SK-N-DZ (cell line): ENCODE measurements around the gene KLHL29.

Experiments
- DNase-seq: peaks from one replicate; pipeline ENCODE4 v3.0.0-alpha.2; 2015; ENCODE audit warnings: low spot score

Gene KLHL29

DNA sequence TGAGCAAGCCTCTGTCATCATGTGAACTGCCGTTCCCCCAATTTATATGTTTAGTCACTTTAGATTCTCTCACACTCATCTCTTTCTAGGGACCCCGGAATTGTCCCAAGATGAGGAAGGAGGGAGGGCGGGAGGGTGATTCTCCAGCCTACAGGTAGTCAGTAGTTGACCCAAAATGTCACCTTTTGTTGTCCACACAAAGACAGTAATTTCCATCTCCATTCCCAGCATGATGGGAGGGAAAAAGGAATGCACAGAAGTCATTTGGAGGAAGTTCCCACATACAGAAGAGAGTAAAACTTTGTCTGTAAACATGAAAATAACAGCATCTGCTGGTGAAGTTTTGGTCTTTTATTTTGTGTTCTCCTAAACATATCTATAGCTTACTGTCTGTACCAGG, 222.9 kb downstream of the KLHL29 start:
- DNase-seq: no peak

DNA sequence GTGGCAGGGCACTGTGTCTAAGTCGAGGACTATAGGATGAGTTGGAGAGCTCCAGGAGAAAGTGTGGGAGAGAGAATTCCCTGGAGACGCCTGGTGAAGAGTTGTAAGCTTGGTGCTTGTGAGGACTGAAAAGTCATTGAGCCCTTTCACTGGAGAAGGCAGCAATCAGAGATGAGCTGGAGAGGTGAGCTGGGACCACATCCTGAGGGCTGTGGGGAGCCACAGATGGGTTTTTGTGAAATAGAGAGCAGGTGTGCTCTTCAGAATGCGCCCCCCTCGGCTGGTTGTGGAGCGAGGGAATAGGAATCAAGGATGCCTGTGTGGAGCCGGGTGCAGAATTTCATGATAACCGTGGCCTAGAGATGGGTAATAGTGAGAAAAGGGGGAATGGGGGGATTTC, 224.3 kb downstream of the KLHL29 start:
- no peak for DNase-seq

DNA sequence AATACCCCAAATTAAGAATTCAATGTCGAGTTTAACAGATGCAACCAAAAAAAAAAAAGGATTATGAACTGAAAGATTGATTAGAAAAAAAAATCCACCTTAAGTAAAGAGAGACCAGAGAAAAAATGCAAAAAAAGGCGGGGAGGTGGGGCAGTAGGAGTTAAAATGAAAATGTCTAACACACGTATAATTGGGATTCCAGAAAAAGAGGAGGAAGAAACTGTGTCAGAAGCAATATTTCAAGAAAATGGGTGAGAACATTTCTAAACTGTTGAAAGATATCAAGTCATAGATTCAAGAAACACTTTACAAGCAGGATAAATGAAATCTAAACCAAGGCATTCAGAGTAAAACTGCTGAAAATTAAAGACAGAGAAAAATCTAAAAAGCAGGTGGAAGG, 226.9 kb downstream of the KLHL29 start:
- DNase-seq: no peak

DNA sequence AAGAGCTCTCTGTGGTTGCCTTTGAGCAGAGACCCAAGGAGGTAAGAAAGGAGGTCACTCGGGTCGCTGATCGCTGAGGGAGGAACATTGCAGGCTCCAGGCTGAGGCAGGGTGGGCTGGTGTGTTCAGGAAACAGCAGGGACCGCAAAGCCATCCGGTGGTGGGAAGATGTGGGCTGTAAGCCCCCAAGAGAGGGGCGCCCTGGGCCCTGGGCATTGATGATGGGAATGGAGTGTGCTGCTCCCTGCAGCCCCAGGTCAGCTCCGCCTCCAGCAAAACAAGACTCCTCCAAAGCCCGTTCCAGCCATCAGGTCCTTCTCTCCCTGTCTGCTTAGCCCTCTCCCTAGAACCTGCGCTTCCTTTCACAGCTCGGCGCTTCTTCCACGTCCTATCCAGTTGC, 229.7 kb downstream of the KLHL29 start:
- DNase-seq: no peak

DNA sequence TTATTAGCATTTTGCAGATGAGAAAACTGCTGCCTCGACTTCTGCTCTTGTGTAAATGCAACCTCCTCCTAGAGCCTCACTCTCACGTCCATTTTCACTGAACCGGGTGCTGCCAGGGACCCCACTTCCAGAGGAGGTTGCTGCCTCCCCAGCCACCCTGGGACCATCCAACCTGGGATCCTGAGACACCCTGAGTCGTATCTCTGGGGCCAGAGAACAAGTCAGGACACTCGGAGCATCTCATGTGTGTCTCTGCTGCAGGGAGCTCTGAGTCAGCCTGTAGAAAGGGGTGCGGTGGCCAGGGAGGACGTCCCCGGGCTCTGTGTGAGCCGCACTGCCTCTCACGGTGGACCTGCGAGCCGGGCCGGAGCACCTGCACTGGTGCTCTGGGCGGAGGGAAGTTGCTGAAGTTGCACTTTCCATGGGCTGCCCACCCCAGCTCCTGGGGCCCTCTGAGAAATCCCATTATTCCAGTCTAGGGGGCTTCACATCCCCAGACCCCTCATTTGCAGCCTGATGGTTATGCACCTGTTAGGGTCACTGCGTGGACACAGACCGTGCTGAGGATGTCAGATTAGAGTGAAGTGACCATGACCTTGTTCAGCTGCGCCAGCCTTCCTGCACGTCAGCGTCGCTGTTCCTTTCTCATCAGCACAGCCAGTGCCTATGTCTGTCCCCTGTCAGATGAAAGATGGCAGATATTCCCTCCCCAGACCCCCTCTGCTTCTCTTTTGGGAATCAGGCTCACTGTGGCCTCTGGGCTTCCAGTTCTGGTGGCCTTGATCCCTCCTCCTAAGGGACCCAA, 230.4 kb downstream of the KLHL29 start:
- DNase-seq: no peak

DNA sequence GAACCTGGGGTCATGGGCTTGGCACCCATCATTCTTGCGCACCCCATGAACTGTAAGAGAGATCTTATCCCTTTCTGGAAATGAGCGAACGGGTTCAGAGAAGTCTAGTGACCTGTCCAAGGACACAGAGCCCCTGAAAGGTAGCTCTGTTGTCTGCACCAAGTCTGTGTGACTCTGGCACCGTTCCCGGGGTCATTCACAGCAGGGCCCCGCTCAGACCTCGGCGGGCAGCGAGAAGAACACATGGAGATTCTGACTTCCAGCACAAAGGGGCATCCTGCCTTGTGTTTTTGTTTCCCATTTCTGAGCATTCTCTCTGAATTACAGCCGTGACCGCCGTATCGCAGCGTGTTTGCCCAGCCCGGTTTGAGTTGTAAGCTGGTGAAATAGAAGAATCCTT, 231.7 kb downstream of the KLHL29 start:
- no peak for DNase-seq

DNA sequence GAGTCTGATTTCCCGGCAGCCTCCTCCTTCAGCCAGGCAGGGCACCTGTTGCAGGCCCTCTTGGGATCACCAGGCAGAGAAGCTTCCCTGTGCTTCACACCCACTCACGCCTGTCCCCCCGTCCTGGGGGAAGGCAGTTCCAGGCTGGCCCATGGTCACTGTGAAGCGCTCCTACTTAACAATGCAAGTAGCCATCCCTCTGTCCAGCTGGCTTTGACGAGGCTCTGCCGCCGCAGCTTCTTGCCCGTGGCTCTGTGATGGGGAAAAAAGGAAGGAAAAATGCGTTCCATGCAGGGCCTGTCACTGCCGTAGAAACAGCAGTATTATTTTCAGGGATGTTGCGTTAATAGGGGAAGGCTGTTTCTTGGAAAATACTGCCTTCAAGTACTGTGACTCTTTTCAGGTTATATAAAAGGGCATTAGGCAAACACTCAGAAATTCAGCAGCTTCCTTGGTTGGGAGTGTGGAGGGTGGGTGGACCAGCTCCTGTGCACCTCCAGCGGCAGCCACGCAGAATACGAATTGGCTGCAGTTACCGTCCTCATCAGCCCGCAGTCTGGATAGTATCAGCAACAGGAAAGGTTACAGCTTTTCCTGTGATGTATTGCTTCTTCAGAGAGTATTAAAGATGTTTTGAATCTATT, 232.3 kb downstream of the KLHL29 start:
- no peak for DNase-seq

DNA sequence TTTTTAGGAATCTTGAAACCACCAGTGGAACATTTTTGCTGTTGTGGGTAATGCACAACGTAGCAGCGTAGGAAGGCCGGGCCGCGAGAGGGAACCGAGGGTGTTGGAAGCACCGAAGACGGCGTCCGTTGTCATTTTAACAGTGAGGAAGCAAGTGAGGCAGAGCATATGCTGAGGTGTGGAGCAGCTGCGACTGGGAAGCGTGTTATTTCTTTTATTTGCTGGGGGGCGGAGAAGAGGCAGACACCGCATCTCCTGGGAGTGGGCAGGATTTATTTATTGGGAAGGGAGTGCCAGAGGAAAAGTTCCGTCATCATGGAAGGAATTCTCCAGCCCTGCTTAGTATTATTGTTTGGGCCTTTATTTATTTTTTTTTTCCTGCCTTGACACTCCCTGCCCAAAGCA, 232.8 kb downstream of the KLHL29 start:
- DNase-seq: no peak

DNA sequence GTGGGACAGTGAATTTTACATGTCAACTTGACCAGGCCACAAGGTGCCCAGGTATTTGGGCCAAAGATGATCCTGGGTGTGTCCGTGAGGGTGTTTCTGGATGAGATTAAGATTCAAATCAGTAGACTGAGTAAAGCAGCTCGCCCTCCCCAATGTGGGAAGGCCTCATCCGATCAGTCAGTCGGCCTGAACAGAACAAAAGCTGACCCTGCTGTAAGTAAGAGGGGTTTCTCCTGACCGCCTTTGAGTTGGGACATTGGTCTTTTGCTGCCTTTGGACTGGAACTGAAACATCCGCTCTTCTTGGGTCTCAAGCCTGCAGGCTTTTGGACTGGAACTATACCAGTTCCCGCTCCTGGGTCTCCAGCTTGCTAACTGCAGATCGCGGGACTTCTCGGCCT, 233.3 kb downstream of the KLHL29 start:
- DNase-seq: no peak

DNA sequence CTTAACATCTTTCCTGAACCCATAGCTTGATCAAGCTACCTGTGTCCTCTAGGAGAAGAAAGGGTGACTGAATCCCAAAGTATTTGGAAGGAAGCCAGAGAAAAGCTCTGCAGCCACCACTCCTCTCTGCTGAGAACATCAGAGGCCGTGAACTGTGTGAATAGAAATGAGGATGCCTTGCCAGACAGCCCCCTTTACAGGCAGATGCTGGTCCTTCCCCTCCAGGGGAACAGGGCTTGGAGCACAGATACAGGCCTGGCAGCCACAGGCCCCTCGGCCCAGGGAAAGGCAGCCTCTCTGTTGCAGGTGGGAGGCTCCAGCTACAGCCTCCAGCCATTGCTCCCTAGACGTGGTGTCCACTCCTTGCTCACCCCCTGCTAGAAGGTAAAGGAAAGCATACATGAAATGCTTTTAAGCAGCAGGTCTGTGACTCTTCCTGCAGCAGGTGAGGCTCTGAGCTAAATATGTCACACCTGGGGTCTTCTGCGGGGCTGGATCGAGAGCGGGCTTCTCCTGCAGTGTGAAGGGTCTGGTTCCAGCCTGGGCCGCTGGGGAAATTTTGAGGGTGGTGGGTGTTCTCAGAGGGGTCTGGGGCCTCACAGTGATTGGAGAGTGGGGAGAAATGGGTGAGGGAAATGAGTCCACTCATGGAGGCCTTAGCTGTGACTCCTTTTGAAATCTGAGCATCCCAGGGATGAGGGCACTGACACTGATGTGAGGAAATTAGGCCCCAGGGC, 234.0 kb downstream of the KLHL29 start:
- DNase-seq: no peak

DNA sequence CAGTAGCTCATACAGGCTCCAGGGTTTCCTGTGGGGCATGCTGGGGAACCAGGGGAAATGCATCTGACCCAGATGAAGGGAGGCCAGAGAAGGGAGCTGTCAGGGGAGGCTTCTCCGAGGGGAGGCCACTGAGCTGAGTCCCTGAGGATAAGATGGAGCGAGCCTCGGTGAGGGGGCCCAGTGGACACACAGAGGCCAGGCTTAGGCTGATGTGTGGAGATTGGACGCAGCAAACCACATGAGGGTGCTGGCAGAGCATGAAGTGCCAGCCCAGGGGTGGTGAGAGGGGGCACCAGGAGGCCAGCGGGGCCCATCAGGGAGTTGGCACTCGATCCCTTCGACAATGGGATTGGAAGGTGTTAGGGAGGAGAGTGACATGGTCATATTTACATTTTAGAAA, 235.0 kb downstream of the KLHL29 start:
- DNase-seq: no peak

DNA sequence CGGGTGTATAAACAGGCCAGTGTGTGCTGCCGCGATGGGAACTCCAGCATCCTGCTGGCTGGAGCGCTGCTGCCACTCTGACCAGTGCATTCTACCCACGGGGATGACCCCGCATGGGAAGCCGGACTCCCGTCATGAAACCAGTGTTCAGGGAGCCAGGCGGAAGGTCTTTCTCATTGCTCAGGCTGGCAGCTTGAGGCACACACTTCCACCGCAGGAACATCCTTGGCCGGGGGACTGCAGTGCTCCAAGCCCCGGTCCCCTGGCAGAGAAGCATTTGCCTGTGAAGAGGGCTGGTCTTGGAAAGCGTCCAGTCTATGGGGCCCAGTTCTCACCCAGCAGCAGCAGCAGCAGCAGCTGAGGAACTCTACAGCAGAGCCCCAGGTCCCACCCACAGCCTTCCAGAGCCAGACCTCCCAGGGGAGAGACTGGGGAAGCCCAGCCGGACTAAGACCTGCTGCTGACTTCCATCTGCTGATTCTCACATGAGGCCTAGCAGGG, 235.9 kb downstream of the KLHL29 start:
- peak; percentile 79 for DNase-seq

DNA sequence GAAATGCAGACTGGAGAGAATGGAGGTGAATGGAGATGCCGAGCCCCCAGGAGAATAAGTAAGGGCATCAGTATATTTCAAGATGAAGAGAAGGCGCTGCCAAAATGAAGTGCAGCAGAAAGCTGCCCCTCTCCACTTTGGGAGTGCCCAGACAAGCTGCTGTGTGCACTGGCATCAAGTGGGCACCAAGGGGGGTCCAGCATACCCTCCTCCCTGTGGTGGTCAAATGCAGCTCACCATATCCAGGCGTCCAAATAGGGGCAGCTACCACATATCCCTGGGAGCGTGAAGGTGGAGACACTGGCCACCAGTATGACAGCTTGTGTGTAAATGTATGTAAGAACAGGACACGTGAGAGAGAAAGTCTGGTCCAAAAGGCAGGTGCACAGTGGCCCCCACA, 236.6 kb downstream of the KLHL29 start:
- DNase-seq: no peak

DNA sequence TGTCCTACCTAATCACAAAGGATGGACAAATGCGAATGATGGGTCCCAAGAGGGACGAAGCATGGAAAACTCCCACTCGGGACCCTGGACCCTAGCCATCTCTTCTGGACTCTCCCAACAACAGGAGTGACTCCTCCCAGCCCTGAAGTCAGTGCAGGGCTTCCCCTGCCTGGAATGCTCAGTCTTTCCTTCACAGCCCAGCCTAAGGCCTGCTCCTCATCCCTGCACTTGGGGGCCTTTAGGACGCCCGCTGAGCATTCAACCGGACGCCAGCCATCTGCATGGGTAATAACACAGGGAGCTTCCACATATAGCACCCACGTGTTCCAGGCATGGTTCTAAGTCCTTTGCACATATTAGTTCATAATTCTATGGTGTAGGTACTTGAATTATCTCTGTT, 237.5 kb downstream of the KLHL29 start:
- no peak for DNase-seq

DNA sequence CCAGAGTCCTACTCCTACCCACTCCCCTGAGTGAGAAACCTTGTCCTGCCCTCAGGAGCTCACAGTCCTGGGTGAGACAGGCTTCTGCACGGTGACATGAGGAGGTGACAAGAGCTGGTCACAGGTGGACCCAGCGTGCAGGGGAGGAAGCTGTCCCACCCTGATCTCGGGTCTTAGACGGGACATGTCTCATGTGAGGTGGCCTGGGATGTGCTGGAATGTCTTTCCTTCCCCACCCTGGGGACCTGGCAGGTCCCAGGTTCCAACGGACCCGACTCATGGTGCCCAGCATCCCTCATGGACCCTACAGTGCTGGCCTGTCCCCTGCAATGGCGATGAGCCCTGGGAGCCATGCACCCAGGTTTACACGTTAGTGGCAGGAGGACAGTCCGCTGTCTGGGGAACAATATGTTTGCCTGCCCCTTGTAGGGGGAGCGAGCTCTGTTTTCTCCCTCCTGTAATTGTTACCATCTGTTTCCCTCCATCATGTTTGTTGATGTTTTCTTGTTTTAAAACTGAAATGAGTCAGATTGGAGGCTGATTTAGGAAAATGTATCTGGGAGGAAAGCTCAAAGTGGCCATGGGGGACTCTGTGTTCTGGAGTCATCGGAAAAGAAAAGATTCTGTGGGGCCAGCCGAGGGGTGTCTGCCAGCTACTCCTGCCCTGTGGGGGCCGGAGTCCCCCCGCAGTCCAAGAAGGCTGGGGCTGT, 238.1 kb downstream of the KLHL29 start:
- no peak for DNase-seq

DNA sequence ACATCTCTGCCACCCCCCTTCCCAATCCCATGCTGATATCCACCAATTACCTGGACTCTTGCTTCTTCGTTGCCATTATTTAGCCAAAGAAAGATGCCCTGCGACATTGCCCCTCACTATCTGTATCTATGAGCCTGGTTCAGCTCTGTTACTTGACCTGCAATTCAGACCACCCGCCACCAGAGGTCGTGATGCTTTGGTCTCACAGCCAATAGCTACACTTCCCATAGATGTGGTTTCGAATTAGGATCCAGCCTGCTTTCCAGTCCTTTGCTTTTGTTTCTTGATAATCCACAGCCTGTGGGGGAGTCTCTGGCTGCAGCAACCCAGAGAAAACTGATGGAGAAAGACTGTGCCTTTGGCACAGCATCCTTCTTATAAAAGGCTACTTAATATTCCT, 239.4 kb downstream of the KLHL29 start:
- DNase-seq: no peak

DNA sequence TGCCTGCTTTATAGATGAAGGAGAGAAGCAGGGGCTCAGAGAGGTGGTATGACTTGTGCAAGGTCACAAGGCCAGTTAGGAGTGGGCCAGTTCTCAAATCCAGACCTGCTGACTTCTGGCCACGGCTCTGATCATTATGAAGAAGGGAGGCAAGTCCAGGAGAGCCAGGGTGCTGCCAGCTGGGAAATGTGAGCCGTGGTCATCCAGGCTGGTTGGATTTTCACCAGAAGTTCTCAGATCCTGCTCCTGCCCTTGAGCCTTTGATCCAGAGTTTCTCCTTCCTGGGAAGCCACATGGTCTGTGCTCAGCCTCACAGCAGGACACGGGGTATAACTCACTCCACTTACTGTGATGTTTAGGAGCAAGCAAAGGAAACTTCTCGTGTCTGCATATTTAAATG, 239.9 kb downstream of the KLHL29 start:
- no peak for DNase-seq

DNA sequence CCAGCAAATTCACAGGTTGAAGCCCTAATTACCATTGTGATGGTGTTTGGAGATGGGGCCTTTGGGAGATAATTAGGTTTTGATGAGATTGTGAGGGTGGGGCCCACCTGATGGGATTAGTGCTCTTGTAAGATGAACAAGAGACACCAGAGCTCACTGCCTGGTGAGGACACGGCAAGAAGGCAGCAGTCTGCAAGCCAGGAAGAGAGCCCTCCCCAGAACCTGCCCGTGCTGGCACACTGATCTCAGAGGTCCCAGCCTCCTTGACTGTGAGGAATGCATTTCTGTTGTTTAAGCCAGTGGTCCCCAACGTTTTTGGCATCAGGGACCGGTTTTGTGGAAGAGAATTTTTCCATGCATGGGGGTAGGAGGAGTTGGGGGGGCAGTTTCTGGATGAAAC, 240.7 kb downstream of the KLHL29 start:
- DNase-seq: no peak

DNA sequence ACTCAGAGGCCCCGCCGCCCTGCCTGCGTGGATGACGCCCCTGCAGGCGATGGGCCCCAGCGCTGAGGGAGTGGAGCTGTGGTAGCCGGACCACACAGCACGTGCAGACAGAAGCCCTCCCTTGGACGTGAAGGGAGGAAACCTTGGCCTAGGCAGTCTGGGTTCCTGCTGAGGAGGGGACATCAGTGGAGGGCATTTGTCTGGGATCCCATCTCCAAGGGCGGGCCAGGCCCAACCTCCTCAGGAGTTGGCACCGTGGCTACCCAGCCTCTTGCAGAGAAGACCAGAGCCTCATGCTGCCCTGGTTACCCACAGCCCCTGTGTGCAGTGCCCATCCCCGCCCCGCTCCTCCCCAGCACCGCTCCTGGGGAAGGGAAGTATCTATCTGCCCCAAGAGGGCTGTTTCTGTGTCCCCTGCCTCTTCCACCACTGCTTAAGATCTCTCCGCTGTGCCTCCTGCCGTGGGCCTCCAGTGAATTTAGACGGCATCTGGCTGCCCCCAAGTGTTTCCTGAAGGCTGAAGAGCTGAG, 241.8 kb downstream of the KLHL29 start:
- no peak for DNase-seq

DNA sequence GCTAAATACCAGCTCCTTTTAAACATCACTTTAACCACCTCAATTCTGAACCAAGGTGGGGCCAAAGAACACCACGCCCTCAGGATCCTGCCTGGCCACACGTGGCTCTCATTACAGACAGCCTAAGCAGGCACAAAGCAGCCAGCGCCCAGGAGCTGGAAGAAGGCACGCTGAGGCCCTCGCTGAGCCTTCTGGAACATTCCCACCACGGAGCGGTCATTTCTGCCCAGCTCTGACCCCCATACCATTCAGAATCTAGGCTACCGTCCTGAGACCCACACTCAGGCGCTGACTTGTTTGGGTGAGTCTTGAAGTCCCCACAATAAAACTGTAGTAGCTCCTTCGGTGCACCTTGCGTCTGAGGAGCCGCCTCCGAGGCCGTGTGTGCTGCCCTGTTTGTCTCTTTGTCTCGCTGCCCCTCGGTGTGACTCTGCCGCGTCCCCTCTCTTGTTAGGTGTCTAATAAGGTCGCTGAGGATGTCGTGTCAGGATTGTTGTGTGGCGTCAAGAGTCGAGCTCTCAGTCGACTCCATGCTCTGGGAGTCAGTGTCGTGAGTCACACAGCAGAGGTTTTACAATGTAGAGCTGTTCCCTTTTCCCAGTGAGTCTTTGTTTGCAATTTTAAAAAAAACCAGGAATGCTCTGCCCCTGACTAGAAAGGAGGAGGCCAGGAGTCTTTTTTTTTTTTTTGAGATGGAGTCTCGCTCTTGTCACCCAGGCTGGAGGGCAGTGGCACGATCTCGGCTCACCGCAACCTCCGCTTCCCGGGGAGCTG, 242.4 kb downstream of the KLHL29 start:
- DNase-seq: no peak
